ENCODE measurements around the gene TBC1D22A.

The TBC1D22A gene

GRCh38 chr22:46753360-46753759 is 9.1 kb upstream of the TBC1D22A start:
- no peak for DNase-seq

DNA sequence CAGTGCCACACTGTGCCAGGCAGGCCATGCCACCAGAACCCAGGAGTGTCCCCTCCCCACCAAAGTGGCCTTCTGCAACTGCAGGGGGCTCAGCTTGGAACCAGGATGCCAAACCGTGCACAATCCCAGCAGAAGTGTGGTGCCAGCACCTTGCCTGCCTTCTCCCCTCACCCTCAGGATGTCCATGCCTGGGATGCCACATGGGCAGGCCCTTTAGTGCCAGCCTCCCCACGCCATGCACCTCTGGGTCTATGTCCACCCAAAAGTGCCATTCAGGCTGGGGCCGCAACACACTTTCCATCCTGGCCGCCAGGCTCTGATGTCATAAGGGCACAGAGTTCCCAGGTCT is 8.7 kb upstream of the TBC1D22A start:
- no peak for DNase-seq

GRCh38 chr22:46754110-46754799 is 8.2 kb upstream of the TBC1D22A start:
- DNase-seq = peak; percentile 20 to 80

DNA sequence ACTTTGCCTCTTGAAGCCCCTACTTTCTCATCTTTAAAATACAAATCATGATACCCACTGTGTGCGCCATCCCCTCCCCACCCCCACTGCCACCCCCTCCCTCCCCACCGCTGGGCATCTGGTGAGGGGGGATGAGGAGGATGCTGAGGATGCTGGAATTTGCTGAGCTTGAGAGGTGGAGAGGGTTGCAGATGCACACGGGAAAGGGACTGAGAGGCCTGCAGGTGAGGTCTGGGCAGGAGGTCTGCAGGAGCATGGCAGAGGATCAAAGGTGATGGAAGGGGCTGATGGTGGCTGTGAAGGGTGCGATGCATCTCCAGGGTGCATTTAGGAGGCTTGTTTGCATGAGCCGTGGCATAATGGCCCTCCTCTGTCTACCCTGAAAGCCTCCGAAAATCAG is 7.6 kb upstream of the TBC1D22A start:
- no peak for DNase-seq

DNA sequence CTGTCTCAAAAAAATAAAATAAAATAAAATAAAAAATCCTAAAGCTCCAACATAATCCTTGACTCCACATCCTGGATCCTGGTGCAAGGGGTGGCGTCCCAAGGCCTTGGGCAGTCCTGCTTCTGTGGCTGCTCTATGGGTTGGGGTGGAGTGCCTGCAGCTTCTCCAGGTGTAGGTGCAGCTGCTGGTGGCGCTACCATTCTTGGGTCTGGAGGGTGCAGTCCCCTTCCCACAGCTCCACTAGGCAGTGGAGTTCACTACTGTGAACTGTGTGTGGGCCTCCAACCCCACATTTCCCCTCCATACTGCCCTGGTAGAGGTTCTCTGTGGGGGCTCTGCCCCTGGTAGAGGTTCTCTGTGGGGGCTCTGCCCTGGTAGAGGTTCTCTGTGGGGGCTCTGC is 6.9 kb upstream of the TBC1D22A start:
- DNase-seq = no peak

- no peak for DNase-seq
Observed at GRCh38 chr22:46756097-46756496, 6.4 kb upstream of the TBC1D22A start.

DNA sequence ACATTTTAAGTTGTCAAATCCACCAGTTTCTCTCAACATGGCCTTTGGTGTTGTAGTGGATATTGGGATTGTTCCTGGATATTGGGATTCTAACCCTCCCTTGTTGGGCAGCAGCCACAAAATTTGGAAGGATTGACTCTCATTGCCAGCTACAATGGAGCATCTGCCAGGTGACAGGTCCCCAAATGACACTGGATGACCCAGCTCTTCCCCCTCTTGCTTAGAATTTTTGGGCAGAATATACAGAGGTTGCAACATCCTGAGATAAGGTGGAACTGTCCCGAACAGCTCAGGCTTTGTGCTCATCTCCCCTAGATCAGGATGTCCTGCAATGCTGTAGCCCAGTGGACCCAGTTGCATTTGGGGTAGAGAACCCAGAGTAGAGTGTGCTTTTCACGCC is 5.3 kb upstream of the TBC1D22A start:
- no peak for DNase-seq

DNA sequence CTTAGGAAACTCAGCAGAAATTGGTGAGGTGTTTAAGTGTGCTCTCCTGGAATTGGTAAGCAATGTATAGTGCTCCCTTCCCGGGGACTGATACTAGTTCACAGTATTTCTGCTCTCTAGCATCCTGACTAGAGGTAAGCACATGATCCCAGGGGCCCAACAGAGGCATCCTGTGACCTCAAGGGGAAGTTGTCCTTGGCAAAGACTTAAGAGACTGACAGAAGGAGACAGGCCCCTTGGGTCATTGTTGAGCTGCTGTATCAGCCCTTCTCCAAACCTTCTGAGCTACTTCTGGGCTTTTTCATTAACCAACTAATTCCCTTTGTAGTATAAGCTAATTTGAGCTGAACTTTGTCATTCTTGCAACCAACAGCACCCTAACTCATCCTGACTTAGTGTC is 4.3 kb upstream of the TBC1D22A start:
- DNase-seq = no peak

DNA sequence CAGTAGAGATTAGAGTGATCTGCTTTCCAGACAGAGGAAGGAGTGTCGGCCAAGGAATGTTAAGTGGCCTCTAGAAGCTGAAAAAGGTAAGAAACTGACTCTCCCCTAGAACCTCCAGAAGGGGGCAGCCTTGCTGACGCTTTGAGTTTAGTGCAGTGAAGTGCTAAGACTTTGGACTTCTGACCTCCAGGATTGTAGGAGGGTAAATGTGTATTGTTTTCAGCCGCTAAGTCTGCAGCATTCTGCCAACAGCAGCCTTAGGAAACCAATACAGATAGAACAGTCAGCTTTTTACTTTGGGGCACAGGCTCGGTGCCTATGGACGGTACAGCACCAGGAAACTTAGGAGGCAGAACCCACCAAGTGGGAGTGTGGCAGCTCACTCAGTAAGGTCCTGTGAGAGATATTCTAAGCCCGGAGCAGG is 3.6 kb upstream of the TBC1D22A start:
- DNase-seq = peak; percentile 63 to 68

DNA sequence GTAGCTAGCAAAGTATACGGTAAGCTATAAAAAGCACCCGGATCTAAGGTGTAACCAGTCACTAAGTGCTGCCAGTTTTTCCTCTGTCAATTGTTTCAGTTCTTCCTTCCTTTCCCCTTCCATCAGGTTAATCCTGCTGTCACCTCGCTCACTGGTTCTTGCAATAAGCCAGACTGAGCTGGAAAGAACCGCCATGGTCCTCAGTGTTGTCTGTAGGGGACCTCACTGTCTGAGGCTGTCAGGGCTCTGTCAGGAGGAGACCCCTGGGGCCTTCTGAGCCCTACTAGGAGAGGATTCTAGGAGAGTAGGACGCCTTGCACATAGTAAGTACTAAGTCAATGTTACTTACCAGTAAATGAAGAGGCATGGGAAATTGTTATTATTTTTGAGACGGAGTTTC is 1.4 kb upstream of the TBC1D22A start:
- no peak for DNase-seq

DNA sequence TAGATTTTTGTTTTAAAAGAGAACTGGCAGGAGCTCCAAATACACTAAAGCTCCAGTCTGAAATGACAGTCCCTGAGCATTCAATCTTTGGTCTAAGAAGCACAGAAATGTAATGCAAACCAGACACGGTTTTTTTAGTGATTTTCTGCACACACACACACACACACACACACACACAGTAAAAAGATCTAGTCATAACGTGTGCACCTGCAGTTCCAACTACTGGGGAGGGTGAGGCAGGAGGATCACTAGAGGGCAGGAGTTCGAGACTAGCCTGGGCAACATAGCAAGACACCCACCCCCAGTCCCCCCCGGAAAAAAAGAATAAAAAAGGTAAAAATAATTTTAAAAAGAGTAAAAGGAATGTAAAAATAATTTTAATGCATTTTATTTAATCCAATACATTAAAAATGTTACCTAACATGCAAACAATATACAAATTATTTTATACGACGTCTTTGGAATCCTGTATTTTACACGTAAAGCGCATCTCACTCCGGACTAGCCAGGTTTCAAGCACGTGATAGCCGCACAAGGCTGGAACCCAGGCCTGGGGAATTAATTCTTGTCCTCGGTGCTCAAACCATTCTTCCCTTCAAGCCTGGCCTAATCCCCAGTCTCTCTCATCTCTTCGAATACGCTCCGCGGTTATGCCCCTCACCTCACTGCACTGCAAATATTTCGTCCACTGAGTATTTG is 762 bp upstream of the TBC1D22A start:
- DNase-seq = no peak

DNA sequence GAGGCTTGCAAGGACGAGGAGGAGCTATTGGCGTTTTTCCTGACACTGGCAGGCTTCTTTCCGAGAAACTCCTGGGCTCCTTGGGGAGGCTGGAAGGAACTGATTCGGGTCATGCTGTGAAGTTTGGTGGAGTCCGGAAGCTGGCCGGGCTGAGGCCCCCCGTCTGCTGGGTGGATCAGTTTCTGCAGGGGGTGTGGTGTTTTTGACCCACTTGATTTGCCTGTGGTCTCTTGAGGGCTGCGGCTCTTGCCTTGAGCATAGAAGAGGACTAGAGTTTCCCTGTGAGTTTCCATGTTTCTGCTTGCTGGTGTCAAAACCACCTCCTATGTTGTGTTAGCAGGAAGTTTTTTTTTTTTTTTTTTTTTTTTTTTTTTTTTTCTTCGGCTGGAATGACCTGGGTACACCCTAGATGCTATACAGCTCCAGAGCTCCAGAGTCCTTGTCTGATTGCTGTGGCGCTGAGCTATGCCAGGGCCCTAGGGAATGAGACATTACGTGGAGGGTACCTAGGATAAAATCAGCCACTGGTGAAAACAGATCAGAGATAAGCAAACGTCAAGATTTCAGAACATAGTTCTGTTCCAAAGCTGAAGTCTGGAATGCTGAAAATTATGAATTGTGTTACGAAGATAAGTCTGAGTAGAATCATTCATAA is 728 bp downstream of the TBC1D22A start:
- peak; percentile 52 to 60 for DNase-seq

DNA sequence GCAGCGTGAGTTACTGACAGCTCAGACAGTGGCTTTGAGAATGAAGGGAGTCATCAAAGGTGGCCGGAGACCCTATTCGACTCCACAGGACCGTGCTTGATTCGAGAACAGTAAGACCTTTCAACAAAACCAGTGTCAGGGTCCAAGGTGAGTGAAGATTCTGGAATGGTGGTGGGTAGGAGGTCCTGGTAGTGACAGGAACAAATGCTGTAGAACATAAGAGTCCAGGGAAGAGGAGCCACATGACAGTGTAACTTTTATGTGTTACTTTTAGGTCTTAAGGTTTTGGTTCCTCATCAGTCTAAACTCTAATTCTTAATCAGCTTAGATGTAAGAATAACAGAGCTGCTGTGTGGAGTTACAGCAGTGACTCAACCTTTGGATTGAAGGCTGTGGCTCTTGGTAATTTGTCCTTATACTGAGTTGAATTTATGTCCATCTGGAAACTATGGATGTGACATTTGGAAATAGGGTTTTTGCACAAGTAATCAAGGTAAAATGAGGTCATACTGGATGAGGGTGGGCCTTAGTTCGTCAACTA is 1.8 kb downstream of the TBC1D22A start:
- DNase-seq = no peak

DNA sequence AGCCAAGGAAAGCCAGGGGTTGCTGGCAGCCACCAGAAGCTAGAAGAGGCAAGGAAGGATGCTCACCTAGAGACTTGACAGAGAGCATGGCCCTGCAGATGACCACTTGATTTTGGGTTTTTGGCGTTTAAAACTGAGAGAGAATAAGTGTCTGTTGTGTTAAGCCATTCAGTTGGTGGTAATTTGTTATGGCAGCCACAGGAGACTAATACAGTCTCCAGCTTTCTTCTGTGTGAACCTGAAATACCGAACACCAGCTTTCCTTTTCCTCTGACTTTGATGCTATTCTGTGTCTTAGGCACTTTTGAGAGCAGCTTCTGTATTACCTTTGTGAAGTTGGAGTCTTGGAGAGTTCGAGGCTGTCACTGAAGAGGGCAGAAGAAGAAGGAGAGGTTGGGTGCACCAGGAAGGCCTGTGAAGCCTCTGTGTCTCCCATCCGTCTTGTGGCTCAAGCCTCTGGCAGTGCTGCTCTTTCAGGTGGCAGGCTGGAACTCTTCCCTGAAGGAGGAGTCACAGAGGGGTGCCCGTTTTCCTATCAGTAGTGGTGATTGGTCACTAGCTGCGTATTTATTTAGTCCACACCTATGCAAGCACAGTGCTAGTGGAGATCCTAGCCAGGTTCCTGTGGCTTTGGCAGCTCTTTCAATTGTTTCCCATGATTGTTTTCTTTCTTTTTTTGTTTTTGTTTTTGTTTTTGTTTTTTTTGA is 2.5 kb downstream of the TBC1D22A start:
- DNase-seq = no peak

DNA sequence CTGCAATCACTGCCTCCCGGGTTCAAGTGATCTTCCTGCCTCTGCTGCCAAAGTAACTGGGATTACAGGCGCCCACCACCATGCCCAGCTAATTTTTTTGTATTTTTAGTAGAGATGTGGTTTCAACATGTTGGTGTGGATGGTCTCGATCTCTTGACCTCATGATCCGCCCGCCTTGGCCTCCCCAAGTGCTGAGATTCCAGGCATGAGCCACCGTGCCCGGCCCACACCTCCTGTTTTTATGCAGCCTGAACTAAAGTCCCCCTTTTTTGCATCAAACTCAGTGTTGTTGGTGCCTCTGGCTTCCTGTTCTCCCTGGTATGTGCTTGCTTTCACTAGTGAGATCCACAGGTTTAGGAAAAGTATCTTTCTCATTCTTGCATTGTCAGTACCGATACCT is 4.2 kb downstream of the TBC1D22A start:
- no peak for DNase-seq

- DNase-seq = no peak
Observed at GRCh38 chr22:46767249-46767985, 5.0 kb downstream of the TBC1D22A start.

- DNase-seq = peak in 1 of 2 donors; percentile 29
Observed at GRCh38 chr22:46769191-46769675, 6.8 kb downstream of the TBC1D22A start.

GRCh38 chr22:46769706-46770105 is 7.3 kb downstream of the TBC1D22A start:
- no peak for DNase-seq

DNA sequence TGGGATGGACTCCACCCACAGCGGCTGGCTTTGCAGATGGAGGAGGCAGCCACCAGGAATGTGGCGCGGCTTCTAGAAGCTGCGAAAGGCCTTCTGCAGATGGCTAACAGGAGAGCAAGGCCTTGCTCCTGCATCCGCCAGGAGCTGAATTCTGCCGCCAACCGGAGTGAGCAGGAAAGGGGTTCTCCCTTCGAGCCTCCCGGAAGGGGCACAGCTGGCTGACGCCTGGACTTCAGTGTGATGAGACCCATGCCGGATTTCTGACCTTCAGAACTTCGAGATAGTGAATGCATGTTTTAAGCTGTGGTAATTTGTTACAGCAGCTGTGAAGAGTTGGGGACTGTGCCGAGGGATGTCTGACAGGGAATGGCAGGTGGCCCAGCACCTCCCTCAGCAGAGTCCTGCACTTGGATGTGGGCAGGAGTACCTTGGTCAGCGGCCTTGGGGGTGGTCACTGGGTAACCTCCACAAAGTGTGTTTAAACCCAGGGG is 7.7 kb downstream of the TBC1D22A start:
- DNase-seq = no peak

DNA sequence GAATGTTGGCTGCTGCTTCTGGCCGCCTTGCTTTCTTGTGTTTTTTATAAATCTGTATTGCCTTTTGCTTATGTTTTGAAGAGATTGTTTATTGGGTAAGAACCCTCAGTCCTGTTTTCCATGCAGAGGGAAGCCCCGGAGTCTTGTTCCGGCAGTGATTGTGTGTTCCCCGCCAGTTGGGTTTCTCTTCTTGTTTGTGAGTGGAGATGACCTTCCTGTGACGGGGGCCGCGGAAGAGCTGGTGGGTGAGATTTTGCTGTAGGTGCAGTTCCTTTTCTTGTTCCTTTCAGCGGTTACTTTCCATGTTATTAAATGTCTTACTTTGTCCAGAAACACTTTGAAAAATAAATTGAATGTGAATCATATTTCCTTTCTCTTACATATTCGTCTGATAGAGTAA is 8.3 kb downstream of the TBC1D22A start:
- DNase-seq = peak; percentile 32 to 50

DNA sequence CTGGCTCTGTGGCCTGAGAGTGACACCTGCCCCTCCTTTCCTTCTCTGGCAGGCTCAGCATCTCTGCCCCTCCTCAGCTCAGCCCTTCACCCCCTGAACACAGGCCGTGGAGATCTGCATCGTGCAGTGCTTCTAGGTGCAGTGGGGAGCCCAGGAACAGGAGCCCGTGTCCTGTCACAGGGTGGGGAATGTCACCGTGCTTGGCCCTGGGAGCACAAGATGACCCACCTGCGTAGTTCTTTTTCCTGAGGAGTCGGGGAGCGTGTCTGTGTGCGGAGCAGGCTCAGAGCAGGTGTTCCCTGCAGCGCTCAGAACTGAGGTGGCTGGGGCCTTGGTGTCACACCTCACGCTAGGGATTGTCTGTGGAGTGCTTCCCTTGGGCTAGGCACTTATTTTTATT is 10.6 kb downstream of the TBC1D22A start:
- DNase-seq = no peak

Data from CD4-positive, alpha-beta T cell treated with Interferon alpha-2 for 1 hour (primary cell).